ENCODE measurements around the gene LPP. TPM values are rescaled to one million over a fixed set of nuclear protein-coding genes. Genes with fewer than 3 reads are reported as not detected.

The LPP gene
- total RNA-seq, 1 donor from 2014 or later, result 184 TPM

DNA sequence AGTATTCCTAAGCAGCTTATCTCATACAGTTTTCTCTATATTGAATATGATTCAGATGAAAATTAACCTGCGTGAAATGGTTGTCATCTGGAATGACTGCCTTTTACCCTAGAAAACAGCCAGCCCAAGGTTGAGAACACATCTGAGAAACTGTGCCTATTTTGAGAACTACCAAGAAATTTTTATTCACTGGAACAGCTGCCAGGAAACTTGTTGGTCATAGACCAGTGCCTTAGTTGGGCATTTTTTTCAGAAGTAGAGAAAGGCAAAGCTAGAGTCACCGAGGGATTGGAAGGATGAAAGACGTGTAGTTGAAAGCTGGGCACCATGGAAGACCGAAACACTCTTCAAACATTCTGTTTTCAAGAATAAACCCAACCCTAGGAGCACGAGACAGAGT is 277.1 kb downstream of the LPP start:
- H3K27me3 Mint-ChIP-seq (ENCODE audit: unreplicated experiment), result no peaks in the 10 kb centered on the region
- no peak for DNase-seq (ENCODE audit: extremely low spot score, unreplicated experiment)
- peak overlapping the region; percentile 0 for H3K27ac Mint-ChIP-seq (ENCODE audit: unreplicated experiment)
- TF ChIP-seq, protein P1, sequence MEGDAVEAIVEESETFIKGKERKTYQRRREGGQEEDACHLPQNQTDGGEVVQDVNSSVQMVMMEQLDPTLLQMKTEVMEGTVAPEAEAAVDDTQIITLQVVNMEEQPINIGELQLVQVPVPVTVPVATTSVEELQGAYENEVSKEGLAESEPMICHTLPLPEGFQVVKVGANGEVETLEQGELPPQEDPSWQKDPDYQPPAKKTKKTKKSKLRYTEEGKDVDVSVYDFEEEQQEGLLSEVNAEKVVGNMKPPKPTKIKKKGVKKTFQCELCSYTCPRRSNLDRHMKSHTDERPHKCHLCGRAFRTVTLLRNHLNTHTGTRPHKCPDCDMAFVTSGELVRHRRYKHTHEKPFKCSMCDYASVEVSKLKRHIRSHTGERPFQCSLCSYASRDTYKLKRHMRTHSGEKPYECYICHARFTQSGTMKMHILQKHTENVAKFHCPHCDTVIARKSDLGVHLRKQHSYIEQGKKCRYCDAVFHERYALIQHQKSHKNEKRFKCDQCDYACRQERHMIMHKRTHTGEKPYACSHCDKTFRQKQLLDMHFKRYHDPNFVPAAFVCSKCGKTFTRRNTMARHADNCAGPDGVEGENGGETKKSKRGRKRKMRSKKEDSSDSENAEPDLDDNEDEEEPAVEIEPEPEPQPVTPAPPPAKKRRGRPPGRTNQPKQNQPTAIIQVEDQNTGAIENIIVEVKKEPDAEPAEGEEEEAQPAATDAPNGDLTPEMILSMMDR (IDR thresholded peaks at IDR 0.05), result no peak
- H3K4me1 Mint-ChIP-seq (ENCODE audit: unreplicated experiment), result peaks cover 38% of the 10 kb centered on the region
- H3K9me3 Mint-ChIP-seq (ENCODE audit: unreplicated experiment), result peaks cover 22% of the 10 kb centered on the region
- H3K36me3 Mint-ChIP-seq (ENCODE audit: unreplicated experiment), result peaks cover 24% of the 10 kb centered on the region
- H3K4me3 Mint-ChIP-seq (ENCODE audit: unreplicated experiment), result no peak overlapping the region

GRCh38 chr3:188431553-188431952 is 277.6 kb downstream of the LPP start:
- DNase-seq (ENCODE audit: extremely low spot score, unreplicated experiment), result no peak
- Mint-ChIP-seq H3K36me3 (ENCODE audit: unreplicated experiment) (peaks cover 21% of the 10 kb centered on the region), H3K27me3 (ENCODE audit: unreplicated experiment) (no peaks in the 10 kb centered on the region), H3K9me3 (ENCODE audit: unreplicated experiment) (peaks cover 19% of the 10 kb centered on the region), H3K4me3 (ENCODE audit: unreplicated experiment) (no peak overlapping the region), H3K27ac (ENCODE audit: unreplicated experiment) (peak overlapping the region; percentile 74), H3K4me1 (ENCODE audit: unreplicated experiment) (peaks cover 38% of the 10 kb centered on the region)
- TF ChIP-seq, protein P1 (IDR thresholded peaks at IDR 0.05), result no peak

- Mint-ChIP-seq H3K9me3 (ENCODE audit: unreplicated experiment) (peaks cover 10% of the 10 kb centered on the region), H3K27ac (ENCODE audit: unreplicated experiment) (peak overlapping the region; percentile 79), H3K4me3 (ENCODE audit: unreplicated experiment) (no peak overlapping the region), H3K27me3 (ENCODE audit: unreplicated experiment) (no peaks in the 10 kb centered on the region), H3K4me1 (ENCODE audit: unreplicated experiment) (peaks cover 43% of the 10 kb centered on the region), H3K36me3 (ENCODE audit: unreplicated experiment) (peaks cover 18% of the 10 kb centered on the region)
- no peak for DNase-seq (ENCODE audit: extremely low spot score, unreplicated experiment)
- TF ChIP-seq, protein P1 (IDR thresholded peaks at IDR 0.05), result no peak
These were observed 279.0 kb downstream of the LPP start for GRCh38 chr3:188432802-188433520.

- Mint-ChIP-seq H3K27ac (ENCODE audit: unreplicated experiment) (peak overlapping the region; percentile 79), H3K9me3 (ENCODE audit: unreplicated experiment) (peaks cover 10% of the 10 kb centered on the region), H3K27me3 (ENCODE audit: unreplicated experiment) (no peaks in the 10 kb centered on the region), H3K4me1 (ENCODE audit: unreplicated experiment) (peaks cover 43% of the 10 kb centered on the region), H3K4me3 (ENCODE audit: unreplicated experiment) (no peak overlapping the region), H3K36me3 (ENCODE audit: unreplicated experiment) (peaks cover 18% of the 10 kb centered on the region)
- no peak for DNase-seq (ENCODE audit: extremely low spot score, unreplicated experiment)
- TF ChIP-seq, protein P1 (IDR thresholded peaks at IDR 0.05), result no peak
These were observed 279.7 kb downstream of the LPP start for GRCh38 chr3:188433521-188434150.

GRCh38 chr3:188434594-188434993 is 280.6 kb downstream of the LPP start:
- Mint-ChIP-seq H3K27ac (ENCODE audit: unreplicated experiment) (peak overlapping the region; percentile 50), H3K9me3 (ENCODE audit: unreplicated experiment) (peaks cover 10% of the 10 kb centered on the region), H3K4me3 (ENCODE audit: unreplicated experiment) (no peak overlapping the region), H3K27me3 (ENCODE audit: unreplicated experiment) (no peaks in the 10 kb centered on the region), H3K4me1 (ENCODE audit: unreplicated experiment) (peaks cover 47% of the 10 kb centered on the region), H3K36me3 (ENCODE audit: unreplicated experiment) (peaks cover 16% of the 10 kb centered on the region)
- no peak for DNase-seq (ENCODE audit: extremely low spot score, unreplicated experiment)
- TF ChIP-seq, protein P1 (IDR thresholded peaks at IDR 0.05), result no peak

Measured in osteocyte (in vitro differentiated cells).